Stimulated activated CD8-positive, alpha-beta memory T cell treated with anti-CD3 and anti-CD28 coated beads, Interleukin-7, amount 100 ng/mL, for 48 hours (primary cell): ENCODE results near the gene KCTD10.

ENCODE experiments used
- DNase-seq, 2 donors: peaks; one replicate each; pipeline ENCODE4 v3.0.0-alpha.2; 2020; ENCODE audit warnings: low read depth in 1 of 2; ENCODE audit errors: extremely low read depth in 1 of 2

Gene KCTD10

GRCh38 chr12:109477185-109477962, at the start of gene KCTD10, which contains the start of gene UBE3B:
Gene KCTD10, minus strand, starts transcription at chr12:109477300. Its CDS starts 38 bp downstream, at chr12:109477262.
Gene UBE3B, plus strand, starts transcription at chr12:109477634. Its CDS starts 5,918 bp downstream, at chr12:109483552.
- DNase-seq: peak; percentile 71 to 77

DNA sequence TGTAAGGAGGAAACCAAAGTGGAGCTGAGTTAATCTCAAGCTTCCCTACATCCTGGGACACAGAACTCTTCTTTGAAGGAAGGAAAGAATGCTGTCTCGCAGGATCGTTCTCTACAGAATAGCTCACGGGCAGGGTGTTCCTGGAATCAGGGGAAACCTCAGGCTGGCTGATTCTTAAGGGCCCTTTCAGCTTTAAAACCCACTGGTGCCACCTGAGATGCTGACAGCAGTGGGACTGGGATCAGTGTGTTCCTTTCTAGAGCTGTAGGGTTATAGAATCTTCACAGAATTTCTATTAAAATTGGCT, 48.1 kb upstream of the KCTD10 start:
- no peak for DNase-seq

GRCh38 chr12:109524466-109525278, 47.6 kb upstream of the KCTD10 start:
- DNase-seq: no peak

- no peak for DNase-seq
These were observed 46.4 kb upstream of the KCTD10 start for GRCh38 chr12:109523504-109523903.

DNA sequence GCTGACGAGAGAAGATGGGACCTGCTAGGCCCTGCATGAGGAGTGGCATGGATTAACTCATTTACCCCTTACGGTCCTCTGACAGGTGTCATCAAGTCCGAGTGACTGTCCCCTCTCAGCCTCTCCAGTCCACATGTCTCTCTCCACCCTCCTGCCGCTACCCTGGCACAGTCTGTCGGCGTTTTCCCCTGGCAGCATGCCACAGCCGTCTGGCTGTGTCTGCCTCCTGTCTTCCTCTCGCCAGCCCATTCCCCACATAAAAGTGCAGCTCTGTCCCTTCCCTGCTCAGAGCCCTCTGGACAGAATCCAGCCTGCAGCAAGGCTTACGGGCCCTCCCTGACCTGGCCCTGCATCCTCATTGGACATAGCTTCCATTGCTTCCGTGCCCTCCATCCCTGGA, 46.0 kb upstream of the KCTD10 start:
- no peak for DNase-seq

DNA sequence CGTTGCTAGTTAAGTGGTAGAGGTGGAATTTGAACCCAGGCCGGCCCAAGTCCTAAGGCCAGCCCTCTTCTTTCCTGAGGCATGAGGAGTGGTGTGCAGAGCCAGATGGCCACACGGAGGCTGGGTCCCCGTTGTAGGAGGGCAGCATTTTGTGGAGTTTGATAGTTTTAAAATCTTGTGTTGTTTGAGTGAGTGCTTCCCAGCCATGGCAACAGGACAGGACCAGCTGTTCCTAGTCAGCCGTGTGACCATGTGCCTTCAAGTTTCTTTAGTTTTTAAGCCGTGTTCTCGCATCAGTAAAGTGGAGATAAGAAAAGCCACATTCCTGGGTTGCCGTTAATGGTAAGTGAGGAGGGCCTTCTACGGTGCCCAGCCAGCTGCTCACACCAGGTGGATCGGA, 44.7 kb upstream of the KCTD10 start:
- DNase-seq: no peak

- DNase-seq: no peak
These were observed 42.7 kb upstream of the KCTD10 start for GRCh38 chr12:109519787-109520186.

DNA sequence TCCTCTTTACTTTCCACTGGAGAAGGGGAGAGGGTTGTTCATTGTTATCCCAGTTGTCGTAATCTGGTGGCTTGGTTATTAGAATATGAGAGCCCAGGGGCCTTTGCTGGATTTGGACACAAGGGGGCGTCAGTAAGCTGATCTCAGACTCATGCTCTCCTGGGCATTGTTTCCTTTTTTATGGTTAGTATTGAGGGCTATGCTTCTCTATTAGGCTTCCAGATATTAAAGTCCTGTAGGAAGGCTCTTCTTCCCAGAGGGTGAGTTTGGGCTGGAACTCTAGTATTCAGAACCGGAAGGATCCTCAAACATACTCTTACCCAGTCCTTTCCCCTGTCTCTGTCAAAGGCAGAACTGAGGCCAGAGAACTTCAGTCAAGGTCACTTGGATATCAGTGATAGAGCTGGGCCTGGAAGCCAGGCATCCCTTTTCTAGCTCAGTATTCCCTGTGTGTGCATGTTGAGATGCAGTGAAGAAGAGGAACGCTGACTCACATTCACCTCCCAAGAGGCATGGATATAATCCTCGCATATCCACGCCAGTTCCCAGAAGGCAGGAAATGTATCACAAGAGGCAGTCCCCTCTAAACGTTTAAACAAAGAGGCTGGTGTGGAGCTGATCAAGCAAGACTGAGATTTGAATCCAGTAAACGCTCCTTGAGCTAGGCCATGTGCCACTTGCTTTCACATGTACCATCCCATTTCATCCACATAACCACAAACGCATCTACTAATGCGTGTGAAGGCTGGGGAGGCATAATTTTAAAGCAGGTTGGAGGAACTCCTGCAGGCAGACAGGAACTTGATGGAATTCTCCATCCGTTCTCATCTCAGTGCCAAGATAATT, 41.9 kb upstream of the KCTD10 start:
- DNase-seq: peak in 1 of 2 donors; percentile 20

DNA sequence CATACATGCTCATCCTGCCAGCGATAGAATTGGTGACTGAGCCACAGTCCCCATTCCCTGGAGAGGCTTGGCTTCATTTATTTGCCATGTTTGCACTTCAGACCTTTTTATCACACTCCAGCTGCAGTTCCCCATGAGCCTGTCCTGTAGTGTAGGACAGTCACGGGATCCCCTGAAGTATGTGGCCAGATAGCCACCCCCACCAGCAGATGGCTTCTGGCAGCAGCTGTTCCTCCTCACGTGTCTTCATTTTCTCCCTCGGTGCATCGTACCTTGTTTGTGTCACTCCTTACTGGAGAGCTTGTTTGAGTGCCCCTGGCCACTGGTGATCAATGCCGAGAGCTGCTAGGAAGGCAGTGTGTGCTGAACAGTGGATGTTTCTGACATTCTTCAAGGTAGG, 40.5 kb upstream of the KCTD10 start:
- no peak for DNase-seq

DNA sequence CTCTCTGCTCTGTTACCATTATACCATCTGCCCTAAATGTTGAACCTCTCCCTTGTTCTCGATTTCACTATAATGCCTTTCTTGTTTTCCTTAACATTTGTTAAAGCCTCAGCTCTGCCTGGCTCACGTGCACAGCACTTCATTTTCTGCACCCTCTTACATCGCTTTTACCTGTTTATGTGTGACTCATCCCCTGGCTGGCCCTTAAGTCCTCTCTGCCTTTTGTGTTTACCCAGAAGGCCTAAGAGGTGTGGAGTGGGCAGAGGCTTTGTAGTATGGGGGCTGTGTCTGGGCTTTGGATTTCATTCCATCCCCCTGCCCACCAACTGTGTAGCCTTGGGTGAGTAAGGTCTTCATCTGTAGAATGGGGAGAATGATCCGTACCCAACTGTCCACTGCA, 36.9 kb upstream of the KCTD10 start:
- DNase-seq: no peak

- DNase-seq: no peak
These were observed 36.0 kb upstream of the KCTD10 start for GRCh38 chr12:109513051-109513450.

GRCh38 chr12:109512608-109513007, 35.5 kb upstream of the KCTD10 start:
- no peak for DNase-seq

GRCh38 chr12:109510196-109510595, 33.1 kb upstream of the KCTD10 start:
- DNase-seq: no peak

GRCh38 chr12:109504068-109504467, 27.0 kb upstream of the KCTD10 start:
- no peak for DNase-seq

- no peak for DNase-seq
These were observed 26.5 kb upstream of the KCTD10 start for GRCh38 chr12:109503611-109504010.

GRCh38 chr12:109502332-109502731, 25.2 kb upstream of the KCTD10 start:
- DNase-seq: no peak

GRCh38 chr12:109501299-109501698, 24.2 kb upstream of the KCTD10 start:
- no peak for DNase-seq

- DNase-seq: no peak
These were observed 23.5 kb upstream of the KCTD10 start for GRCh38 chr12:109500406-109501185.

DNA sequence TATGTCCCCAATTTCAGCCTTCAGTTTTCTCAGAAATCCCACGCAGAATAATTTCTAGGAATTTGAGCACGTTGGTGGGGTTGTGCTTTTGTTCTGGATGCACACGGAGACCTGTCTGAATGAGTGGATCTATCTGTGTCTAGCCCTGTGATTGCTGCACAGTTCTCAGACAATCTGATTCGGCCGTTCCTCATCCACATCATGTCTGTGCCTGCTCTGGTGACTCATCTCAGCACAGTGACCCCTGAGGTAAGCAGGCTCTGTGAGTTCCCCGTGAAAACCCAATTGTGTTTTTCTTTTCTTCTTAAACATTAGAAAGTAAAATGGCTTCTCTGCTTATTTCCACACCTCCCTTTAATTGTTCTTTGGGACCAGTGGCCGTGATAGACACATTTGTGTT, 20.6 kb upstream of the KCTD10 start:
- no peak for DNase-seq

DNA sequence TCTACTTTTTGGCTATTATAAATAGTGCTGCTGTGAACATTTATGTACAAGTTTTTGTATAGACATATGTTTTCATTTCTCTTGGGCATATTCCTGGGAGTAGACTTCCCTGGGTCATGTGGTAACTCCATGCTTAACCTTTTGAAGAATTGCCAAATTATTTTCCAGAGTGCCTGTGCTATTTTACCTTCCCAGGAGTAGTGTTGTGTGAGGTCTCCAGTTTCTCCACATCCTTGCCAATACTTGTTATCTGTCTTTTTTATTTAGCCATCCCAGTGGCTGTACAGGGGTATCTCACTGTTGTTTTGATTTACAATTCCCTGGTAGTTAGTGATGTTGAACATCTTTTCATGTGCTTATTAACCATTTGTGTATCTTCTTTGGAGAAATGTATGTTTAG, 19.2 kb upstream of the KCTD10 start:
- DNase-seq: no peak

GRCh38 chr12:109495012-109495411, 17.9 kb upstream of the KCTD10 start:
- DNase-seq: no peak
